Neuronal stem cell (in vitro differentiated cells): ENCODE results near the gene WWOX.

Experiments used
- DNase-seq: peaks from one replicate; pipeline ENCODE4 v3.0.0-alpha.2; 2013; ENCODE audit warnings: low spot score
- H2AFZ ChIP-seq: one replicate; pipeline ENCODE4 v1.6.1; 2013; ENCODE audit warnings: mild to moderate bottlenecking, low read length, inconsistent platforms
- H2AK5ac ChIP-seq: 2 replicates; pipeline ENCODE4 v1.6.1; 2013; ENCODE audit warnings: low read depth, mild to moderate bottlenecking, inconsistent platforms, low read length, moderate library complexity, mixed read lengths
- H2BK120ac ChIP-seq: 2 replicates; pipeline ENCODE4 v1.6.1; 2013; ENCODE audit warnings: low read depth, mild to moderate bottlenecking, inconsistent platforms, low read length, moderate library complexity, mixed read lengths
- H2BK12ac ChIP-seq: one replicate; pipeline ENCODE4 v1.6.1; 2013; ENCODE audit warnings: low read length, inconsistent platforms
- H2BK15ac ChIP-seq: 2 replicates; pipeline ENCODE4 v1.6.1; 2013; ENCODE audit warnings: mild to moderate bottlenecking, low read length, inconsistent platforms, mixed read lengths
- H2BK5ac ChIP-seq: one replicate; pipeline ENCODE4 v1.6.1; 2013; ENCODE audit warnings: inconsistent platforms, mild to moderate bottlenecking, low read length, moderate library complexity
- H3K14ac ChIP-seq: one replicate; pipeline ENCODE4 v1.6.1; 2013; ENCODE audit warnings: low read length, inconsistent platforms
- H3K18ac ChIP-seq: 2 replicates; pipeline ENCODE4 v1.6.1; 2013; ENCODE audit warnings: low read length, inconsistent platforms
- H3K23ac ChIP-seq: 2 replicates; pipeline ENCODE4 v1.6.1; 2013; ENCODE audit warnings: low read depth, mild to moderate bottlenecking, mixed read lengths, low read length, inconsistent platforms; ENCODE audit not compliant: poor library complexity
- H3K27ac ChIP-seq: replicated peaks from 3 replicates; pipeline ENCODE4 v1.5.1; 2013; ENCODE audit warnings: low read length, inconsistent platforms
- H3K27me3 ChIP-seq, 3 experiments: 2 replicates each; pipeline ENCODE4 v1.6.1; 2013; ENCODE audit warnings: low read length in 3 of 3, mild to moderate bottlenecking in 2 of 3, inconsistent platforms in 1 of 3, low read depth in 1 of 3, mixed read lengths in 1 of 3, moderate library complexity in 1 of 3; ENCODE audit not compliant: control insufficient read depth in 3 of 3, insufficient read depth in 3 of 3
- H3K36me3 ChIP-seq, 2 donors: replicated peaks in 1 of 2; 2 replicates each; pipeline ENCODE4 v1.6.1; 2013; ENCODE audit warnings: low read length in 2 of 2; ENCODE audit not compliant: control insufficient read depth in 2 of 2, insufficient read depth in 2 of 2
- H3K4ac ChIP-seq: 2 replicates; pipeline ENCODE4 v1.6.1; 2013; ENCODE audit warnings: inconsistent platforms, mild to moderate bottlenecking, low read length, moderate library complexity
- H3K4me1 ChIP-seq, 2 donors: 1 replicate in 1 of 2; 2 replicates in 1 of 2; pipeline ENCODE4 v1.6.1; 2013; ENCODE audit warnings: low read length in 2 of 2, low read depth in 1 of 2; ENCODE audit not compliant: control insufficient read depth in 2 of 2, insufficient read depth in 1 of 2
- H3K4me2 ChIP-seq: one replicate; pipeline ENCODE4 v1.6.1; 2013; ENCODE audit warnings: mild to moderate bottlenecking, low read length, inconsistent platforms; ENCODE audit not compliant: insufficient read depth, poor library complexity, severe bottlenecking
- H3K4me3 ChIP-seq, 2 donors: 2 replicates each; pipeline ENCODE4 v1.5.1; 2013; ENCODE audit warnings: low read length in 2 of 2, mild to moderate bottlenecking in 2 of 2, inconsistent platforms in 1 of 2, moderate library complexity in 1 of 2
- H3K79me1 ChIP-seq: one replicate; pipeline ENCODE4 v1.6.1; 2013; ENCODE audit warnings: low read depth, mild to moderate bottlenecking, inconsistent platforms, low read length, moderate library complexity
- H3K9ac ChIP-seq: one replicate; pipeline ENCODE4 v1.6.1; 2013; ENCODE audit warnings: mild to moderate bottlenecking, low read depth, low read length, inconsistent platforms; ENCODE audit not compliant: poor library complexity
- H3K9me3 ChIP-seq, 2 donors: replicated peaks in 1 of 2; 2 replicates each; pipeline versions ENCODE3 to v1.6.1; 2013; ENCODE audit warnings: low read length in 2 of 2, mild to moderate bottlenecking in 2 of 2, inconsistent platforms in 1 of 2, low read depth in 1 of 2, mixed read lengths in 1 of 2, moderate library complexity in 1 of 2; ENCODE audit not compliant: control insufficient read depth in 2 of 2, insufficient read depth in 1 of 2
- H4K8ac ChIP-seq: one replicate; pipeline ENCODE4 v1.6.1; 2013; ENCODE audit warnings: low read depth, mild to moderate bottlenecking, inconsistent platforms, low read length, moderate library complexity
- H4K91ac ChIP-seq: one replicate; pipeline ENCODE4 v1.6.1; 2013; ENCODE audit warnings: low read length, low read depth, mild to moderate bottlenecking, inconsistent platforms; ENCODE audit not compliant: poor library complexity
- WGBS, 2 donors: extraction: QIAGEN DNeasy Blood & Tissue Kit; methylation state at CpG; one replicate each; pipeline ENCODE4 v1.1.7; 2013; ENCODE audit warnings: missing lambda C conversion rate in 2 of 2, mixed read lengths in 1 of 2; ENCODE audit not compliant: insufficient read length in 2 of 2, insufficient replicate concordance in 1 of 2; ENCODE audit errors: extremely low coverage in 2 of 2; 5-methylcytosine and 5-hydroxymethylcytosine counted together

The WWOX gene

DNA sequence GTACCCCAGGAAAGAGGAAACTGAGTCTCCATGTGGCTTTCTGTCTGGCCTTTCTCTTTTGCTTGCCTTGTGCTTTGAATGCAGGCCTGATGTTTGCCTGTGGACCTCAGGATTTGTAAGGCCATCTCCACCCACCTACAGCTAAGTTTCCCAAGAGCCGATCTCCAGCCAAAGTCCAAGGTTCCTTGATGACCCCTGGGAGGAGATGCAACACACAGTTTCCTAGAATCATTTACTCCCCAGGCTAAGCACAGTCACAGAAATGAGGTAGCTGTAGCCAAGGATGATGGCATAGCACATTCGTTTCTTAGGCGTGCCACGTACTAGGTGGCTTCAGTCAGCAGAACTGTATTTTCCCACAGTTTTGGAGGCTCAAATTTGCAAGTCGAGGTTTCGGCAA, 905.6 kb downstream of the WWOX start:
- H3K9ac ChIP-seq = no peak overlapping the region

DNA sequence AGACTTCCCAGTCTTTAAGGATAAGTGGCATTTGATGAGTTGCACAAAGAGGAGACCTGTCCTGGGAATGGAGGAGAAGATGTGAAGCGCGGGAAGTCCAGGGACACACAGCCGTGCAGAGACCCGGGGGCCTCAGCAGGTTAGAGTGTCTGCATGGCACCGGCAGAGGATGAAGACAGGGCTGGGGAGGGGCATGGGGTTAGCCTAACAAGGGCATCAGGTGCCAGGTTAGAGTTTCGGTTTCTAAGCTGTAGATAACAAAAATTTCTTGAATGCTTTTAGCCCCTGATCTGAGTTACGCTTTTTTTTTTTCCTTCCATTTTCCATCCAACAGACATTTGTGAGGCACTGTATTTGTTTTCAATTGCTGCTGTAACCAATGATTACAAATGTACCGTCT, 906.8 kb downstream of the WWOX start:
- H3K4me3 ChIP-seq = no peak overlapping the region
- H2BK5ac ChIP-seq = no peak overlapping the region
- H3K14ac ChIP-seq = no peak overlapping the region
- no peak overlapping the region for H2AFZ ChIP-seq
- H3K4me1 ChIP-seq = peaks cover 7 to 8% of the 10 kb centered on the region in 2 donors
- H3K9me3 ChIP-seq = no peaks in the 10 kb centered on the region
- no peak overlapping the region for H2BK15ac ChIP-seq
- no peaks in the 10 kb centered on the region for H3K79me1 ChIP-seq
- no peak overlapping the region for H4K8ac ChIP-seq
- no peak overlapping the region for H4K91ac ChIP-seq
- no peak overlapping the region for H2BK12ac ChIP-seq
- no peak overlapping the region for H3K4me2 ChIP-seq
- no peak overlapping the region for H3K18ac ChIP-seq
- H3K4ac ChIP-seq = no peak overlapping the region
- no peak overlapping the region for H3K23ac ChIP-seq
- no peak overlapping the region for H2AK5ac ChIP-seq
- no peak overlapping the region for H3K27ac ChIP-seq
- no peak overlapping the region for H3K9ac ChIP-seq
- no CpG with 5 or more reads among the region's 8 CpGs for WGBS, 2 donors
- no peak overlapping the region for H2BK120ac ChIP-seq
- H3K27me3 ChIP-seq = no peaks in the 10 kb centered on the region
- no peak for DNase-seq
- no peaks in the 10 kb centered on the region for H3K36me3 ChIP-seq

More for the DNA sequence above, 905.6 kb downstream of the WWOX start:
- Histone ChIP-seq H3K4ac (no peak overlapping the region), H3K27ac (no peak overlapping the region), H3K9me3 (peaks cover 0 to 3% of the 10 kb centered on the region in 2 donors), H3K23ac (no peak overlapping the region), H3K36me3 (no peaks in the 10 kb centered on the region), H3K4me3 (no peak overlapping the region), H2AFZ (no peak overlapping the region), H3K4me1 (peaks cover 10 to 13% of the 10 kb centered on the region in 2 donors), H4K8ac (no peak overlapping the region), H2BK120ac (no peak overlapping the region), H2AK5ac (no peak overlapping the region), H3K27me3 (no peaks in the 10 kb centered on the region), H3K4me2 (no peak overlapping the region), H3K14ac (no peak overlapping the region), H2BK5ac (no peak overlapping the region), H4K91ac (no peak overlapping the region), H3K18ac (no peak overlapping the region), H3K79me1 (no peaks in the 10 kb centered on the region), H2BK12ac (no peak overlapping the region), H2BK15ac (no peak overlapping the region)
- DNase-seq = no peak
- no CpG with 5 or more reads among the region's 6 CpGs for WGBS, 2 donors

DNA sequence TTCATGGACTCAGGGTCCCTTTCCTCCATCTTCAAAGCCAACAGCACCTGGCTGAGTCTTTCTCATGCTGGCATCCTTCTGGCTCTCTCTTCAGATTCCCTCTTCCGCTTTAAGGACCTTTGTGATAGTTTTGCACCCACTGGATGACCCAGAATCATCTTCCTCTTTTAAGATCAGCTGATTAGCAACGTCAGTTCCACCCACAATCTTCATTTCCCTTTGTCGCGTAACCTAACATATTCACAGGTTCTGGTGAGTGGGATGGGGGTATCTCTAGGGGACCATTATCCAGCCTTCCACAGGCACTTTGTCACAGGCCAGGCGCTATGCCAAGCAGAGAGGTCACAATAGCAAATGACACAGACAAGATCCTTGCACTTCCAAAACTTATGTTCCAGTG, 907.3 kb downstream of the WWOX start:
- Histone ChIP-seq H3K9me3 (no peaks in the 10 kb centered on the region), H3K4me3 (no peak overlapping the region), H3K18ac (no peak overlapping the region), H3K27ac (no peak overlapping the region), H2BK15ac (no peak overlapping the region), H3K79me1 (no peaks in the 10 kb centered on the region), H2BK5ac (no peak overlapping the region), H4K91ac (no peak overlapping the region), H3K4me1 (peaks cover 2 to 8% of the 10 kb centered on the region in 2 donors), H2BK120ac (no peak overlapping the region), H3K36me3 (no peaks in the 10 kb centered on the region), H3K27me3 (no peaks in the 10 kb centered on the region), H3K9ac (no peak overlapping the region), H2AK5ac (no peak overlapping the region), H3K23ac (no peak overlapping the region), H4K8ac (no peak overlapping the region), H3K4ac (no peak overlapping the region), H3K14ac (no peak overlapping the region), H2AFZ (no peak overlapping the region), H2BK12ac (no peak overlapping the region), H3K4me2 (no peak overlapping the region)
- no peak for DNase-seq
- no CpG with 5 or more reads among the region's 5 CpGs for WGBS, 2 donors

DNA sequence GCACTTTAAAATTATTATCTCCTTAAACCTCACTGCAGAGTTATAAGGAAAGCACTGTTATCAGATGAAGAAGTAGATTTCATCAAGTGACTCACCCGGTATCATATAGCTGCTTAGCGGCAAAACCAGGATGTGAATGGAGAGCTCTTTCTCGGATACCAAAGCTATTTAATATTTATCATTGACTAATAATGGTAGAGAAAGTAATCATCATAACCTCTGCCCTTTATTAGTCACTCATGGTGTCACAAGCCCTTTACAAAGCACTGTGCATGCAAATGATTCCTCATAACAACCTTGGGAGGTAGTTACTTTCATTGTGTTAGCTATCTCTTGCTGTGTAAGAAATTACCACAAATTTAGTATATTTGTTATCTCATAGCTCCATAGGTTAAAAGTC, 908.2 kb downstream of the WWOX start:
- H2BK5ac ChIP-seq = no peak overlapping the region
- no peak overlapping the region for H3K4me3 ChIP-seq
- H3K9ac ChIP-seq = no peak overlapping the region
- H2BK120ac ChIP-seq = no peak overlapping the region
- H2AK5ac ChIP-seq = no peak overlapping the region
- H4K91ac ChIP-seq = no peak overlapping the region
- H3K23ac ChIP-seq = no peak overlapping the region
- no peak overlapping the region for H3K18ac ChIP-seq
- no peak overlapping the region for H3K14ac ChIP-seq
- WGBS, 2 donors = no CpG with 5 or more reads among the region's 3 CpGs
- no peak overlapping the region for H2BK12ac ChIP-seq
- no peaks in the 10 kb centered on the region for H3K27me3 ChIP-seq
- no peak for DNase-seq
- no peak overlapping the region for H3K4me2 ChIP-seq
- no peak overlapping the region for H2AFZ ChIP-seq
- no peak overlapping the region for H2BK15ac ChIP-seq
- H3K79me1 ChIP-seq = no peaks in the 10 kb centered on the region
- H3K4me1 ChIP-seq = peaks cover 0 to 6% of the 10 kb centered on the region in 2 donors
- no peak overlapping the region for H4K8ac ChIP-seq
- H3K9me3 ChIP-seq = no peaks in the 10 kb centered on the region
- H3K36me3 ChIP-seq = no peaks in the 10 kb centered on the region
- no peak overlapping the region for H3K4ac ChIP-seq
- H3K27ac ChIP-seq = no peak overlapping the region
